ENCODE data around the gene PRSS50. TPM values are rescaled to one million over a fixed set of nuclear protein-coding genes. Genes with fewer than 3 reads are reported as not detected.

PRSS50 gene
- total RNA-seq, 4 donors from 2014 or later = 0.13 to 0.52 TPM; not detected in 2

DNA sequence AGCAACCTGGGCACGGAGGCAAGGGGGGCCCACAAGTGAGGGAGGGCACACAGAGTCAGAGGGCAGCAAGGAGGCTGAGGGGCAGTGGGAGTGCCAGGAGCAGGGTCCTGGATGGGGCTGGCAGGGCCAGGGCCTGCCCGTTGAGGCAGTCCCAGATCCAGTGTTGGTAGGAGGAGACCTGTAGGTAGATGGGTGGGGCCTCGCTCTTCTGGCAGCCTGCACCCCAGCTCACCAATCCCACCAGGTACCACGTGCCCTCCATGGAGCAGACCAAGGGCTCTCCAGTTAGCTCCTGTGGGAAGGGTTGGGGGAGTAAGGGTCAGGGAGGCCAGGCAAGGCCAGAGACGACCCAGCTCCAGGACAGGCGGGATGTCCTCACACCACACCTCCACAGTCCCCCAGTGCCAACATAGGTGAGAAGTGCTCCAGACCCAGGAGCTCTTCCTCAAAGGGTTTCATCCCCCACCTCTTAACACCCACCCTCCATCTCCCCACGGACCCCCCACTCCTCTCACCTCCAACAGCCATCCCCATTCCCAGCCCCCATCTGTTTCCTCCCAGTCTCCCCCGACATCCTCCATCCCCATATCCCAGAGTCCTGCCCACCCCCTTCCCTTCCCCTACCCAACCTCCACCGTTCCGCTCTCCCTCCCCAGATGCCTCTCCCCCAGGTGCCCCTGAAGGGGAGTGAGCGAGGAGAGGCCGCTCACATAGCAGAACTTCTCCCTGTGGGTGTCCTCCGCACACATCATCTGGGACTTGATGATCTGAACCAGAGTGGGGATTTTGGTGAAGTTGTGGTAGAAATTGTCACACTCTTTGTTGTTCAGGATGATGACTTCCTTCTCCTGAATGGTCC is 5.2 kb downstream of the PRSS50 start:
- no peak overlapping the region for H3K4me3 ChIP-seq (ENCODE audit: low read depth, poor library complexity, severe bottlenecking)
- intact Hi-C loops (cut with DNase I; ENCODE audit: low total_unique reads) = no loop called here
- TF ChIP-seq POLR2A (IDR thresholded peaks at IDR 0.05) = no peak
- TF ChIP-seq, protein P1, sequence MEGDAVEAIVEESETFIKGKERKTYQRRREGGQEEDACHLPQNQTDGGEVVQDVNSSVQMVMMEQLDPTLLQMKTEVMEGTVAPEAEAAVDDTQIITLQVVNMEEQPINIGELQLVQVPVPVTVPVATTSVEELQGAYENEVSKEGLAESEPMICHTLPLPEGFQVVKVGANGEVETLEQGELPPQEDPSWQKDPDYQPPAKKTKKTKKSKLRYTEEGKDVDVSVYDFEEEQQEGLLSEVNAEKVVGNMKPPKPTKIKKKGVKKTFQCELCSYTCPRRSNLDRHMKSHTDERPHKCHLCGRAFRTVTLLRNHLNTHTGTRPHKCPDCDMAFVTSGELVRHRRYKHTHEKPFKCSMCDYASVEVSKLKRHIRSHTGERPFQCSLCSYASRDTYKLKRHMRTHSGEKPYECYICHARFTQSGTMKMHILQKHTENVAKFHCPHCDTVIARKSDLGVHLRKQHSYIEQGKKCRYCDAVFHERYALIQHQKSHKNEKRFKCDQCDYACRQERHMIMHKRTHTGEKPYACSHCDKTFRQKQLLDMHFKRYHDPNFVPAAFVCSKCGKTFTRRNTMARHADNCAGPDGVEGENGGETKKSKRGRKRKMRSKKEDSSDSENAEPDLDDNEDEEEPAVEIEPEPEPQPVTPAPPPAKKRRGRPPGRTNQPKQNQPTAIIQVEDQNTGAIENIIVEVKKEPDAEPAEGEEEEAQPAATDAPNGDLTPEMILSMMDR (IDR thresholded peaks at IDR 0.05) = no peak
- 88 to 94% methylated on average over 13 of the region's 13 CpGs for WGBS, 2 donors
- DNase-seq (ENCODE audit: low spot score in 2 of 2) = peak in 1 of 2 donors; percentile 62

DNA sequence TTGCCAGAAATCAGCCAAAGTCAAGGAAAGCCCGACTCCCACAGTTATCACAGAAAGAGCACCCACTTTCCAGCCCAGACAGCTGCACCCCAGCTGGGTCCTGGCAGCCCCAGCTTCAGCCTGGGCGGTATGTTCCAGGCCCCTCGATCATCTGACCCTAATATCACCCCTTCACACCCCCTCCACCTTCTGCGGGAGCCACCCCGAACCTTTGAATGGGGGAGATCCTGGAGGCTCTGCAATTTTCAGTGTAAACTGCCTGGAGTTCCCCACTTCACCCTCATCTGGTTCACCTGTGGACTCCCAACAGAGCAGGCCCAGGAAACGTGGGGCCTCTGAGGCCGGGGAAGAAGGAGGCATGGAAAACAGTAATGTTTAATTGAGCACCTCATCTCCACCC is 5.9 kb downstream of the PRSS50 start:
- intact Hi-C loops (cut with DNase I; ENCODE audit: low total_unique reads) = no loop called here
- WGBS, 2 donors = 85 to 97% methylated on average over 7 of the region's 7 CpGs
- TF ChIP-seq, protein P1 (IDR thresholded peaks at IDR 0.05) = no peak
- TF ChIP-seq POLR2A (IDR thresholded peaks at IDR 0.05) = no peak
- DNase-seq (ENCODE audit: low spot score in 2 of 2) = peak in 1 of 2 donors; percentile 42
- no peak overlapping the region for H3K4me3 ChIP-seq (ENCODE audit: low read depth, poor library complexity, severe bottlenecking)

DNA sequence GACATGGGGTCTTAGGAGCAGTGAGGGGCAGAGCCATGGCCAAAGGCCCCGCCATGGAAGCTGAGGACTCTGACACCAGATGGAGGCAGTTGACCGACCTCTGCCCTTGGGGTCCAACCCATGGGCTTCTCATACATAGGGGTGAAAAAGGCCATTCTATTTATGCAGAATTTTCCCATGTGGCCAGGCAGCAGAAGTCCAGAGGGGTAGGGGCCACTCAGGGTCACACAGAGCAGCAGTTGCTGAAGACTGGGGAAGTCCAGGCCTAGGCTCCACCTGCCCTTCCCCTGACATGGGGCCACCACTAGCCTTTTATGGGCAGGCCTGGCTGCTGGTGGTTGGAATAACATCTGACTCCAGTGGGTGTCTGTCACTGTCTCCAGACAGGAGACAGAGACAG is 6.4 kb downstream of the PRSS50 start:
- no peak overlapping the region for H3K4me3 ChIP-seq (ENCODE audit: low read depth, poor library complexity, severe bottlenecking)
- 93 to 100% methylated on average over 2 of the region's 2 CpGs for WGBS, 2 donors
- intact Hi-C loops (cut with DNase I; ENCODE audit: low total_unique reads) = no loop called here
- DNase-seq (ENCODE audit: low spot score in 2 of 2) = peak in 1 of 2 donors; percentile 42
- TF ChIP-seq, protein P1 (IDR thresholded peaks at IDR 0.05) = no peak
- TF ChIP-seq POLR2A (IDR thresholded peaks at IDR 0.05) = no peak

DNA sequence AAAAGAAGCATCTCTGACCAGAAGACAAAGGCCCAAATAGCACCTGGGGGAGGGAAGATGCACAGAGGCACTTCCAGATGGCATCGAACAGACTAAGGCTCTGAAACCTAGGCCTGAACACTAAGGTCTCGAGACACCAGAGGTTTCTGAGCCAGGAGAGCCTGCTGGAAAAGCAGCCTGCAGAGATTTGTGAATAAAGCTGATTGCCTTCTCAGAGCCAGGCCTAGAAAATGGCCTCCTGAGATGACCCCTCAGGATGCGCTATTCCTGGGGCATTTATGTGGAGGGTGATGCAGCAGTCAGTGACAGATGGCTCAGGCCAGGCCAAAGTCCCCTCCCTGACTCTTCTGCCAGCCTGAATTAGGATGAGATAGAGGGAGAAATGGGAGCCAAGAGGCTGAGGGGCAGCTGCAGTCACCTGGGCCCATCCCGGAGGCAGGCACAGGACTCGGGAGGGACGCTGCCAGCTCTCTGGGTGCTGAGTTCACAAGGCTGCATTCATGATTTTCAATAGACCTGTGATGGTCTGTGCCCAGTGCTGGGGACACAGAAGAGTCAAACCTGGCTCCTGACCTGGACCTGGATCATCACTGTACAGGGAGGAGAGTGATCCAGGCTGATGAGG is 6.9 kb downstream of the PRSS50 start:
- H3K4me3 ChIP-seq (ENCODE audit: low read depth, poor library complexity, severe bottlenecking) = no peak overlapping the region
- intact Hi-C loops (cut with DNase I; ENCODE audit: low total_unique reads) = no loop called here
- TF ChIP-seq, protein P1 (IDR thresholded peaks at IDR 0.05) = no peak
- no peak for TF ChIP-seq POLR2A (IDR thresholded peaks at IDR 0.05)
- DNase-seq (ENCODE audit: low spot score in 2 of 2) = peak in 1 of 2 donors; percentile 59
- 90 to 93% methylated on average over 6 of the region's 6 CpGs for WGBS, 2 donors

DNA sequence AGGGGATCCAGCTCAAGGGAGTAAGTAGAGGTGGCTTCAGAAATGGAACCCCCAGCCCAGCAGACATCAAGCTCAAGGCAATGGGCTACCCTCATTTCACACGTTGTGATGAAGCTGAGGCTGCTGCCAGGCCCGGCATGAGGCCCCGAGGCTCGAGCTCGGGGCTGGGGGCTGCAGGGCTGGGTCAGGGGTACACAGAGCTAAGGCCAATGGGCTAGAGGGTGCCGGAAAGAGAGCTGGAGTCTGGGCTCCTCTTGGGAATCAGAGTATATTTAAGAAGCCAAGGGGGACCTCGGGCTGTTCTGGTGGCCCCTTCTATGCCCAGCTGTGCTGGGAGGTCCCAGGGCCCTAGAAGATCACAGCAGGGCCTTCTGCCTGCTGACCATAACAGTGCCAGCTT is 7.4 kb downstream of the PRSS50 start:
- DNase-seq (ENCODE audit: low spot score in 2 of 2) = peak in 1 of 2 donors; percentile 59
- WGBS, 2 donors = 93 to 97% methylated on average over 7 of the region's 7 CpGs
- TF ChIP-seq, protein P1 (IDR thresholded peaks at IDR 0.05) = no peak
- no peak for TF ChIP-seq POLR2A (IDR thresholded peaks at IDR 0.05)
- no peak overlapping the region for H3K4me3 ChIP-seq (ENCODE audit: low read depth, poor library complexity, severe bottlenecking)
- intact Hi-C loops (cut with DNase I; ENCODE audit: low total_unique reads) = no loop called here
